Choroid plexus epithelial cell (primary cell): Measurements from ENCODE around the gene MED15.

Experiments
- DNase-seq: peaks from one replicate; pipeline ENCODE4 v3.0.0-alpha.2; 2010; ENCODE audit warnings: low read depth
- H3K4me3 ChIP-seq: 2 replicates; pipeline ENCODE4 v1.5.1; 2011; ENCODE audit warnings: low read depth, mild to moderate bottlenecking, control low read depth, low read length, moderate library complexity
- TF ChIP-seq, protein P1 (sequence below): conservative IDR thresholded peaks from 2 replicates; pipeline ENCODE4 v1.5.1; 2011; ENCODE audit warnings: low read depth, mild to moderate bottlenecking, control low read depth, inconsistent platforms, low read length, moderate library complexity

Gene MED15

DNA sequence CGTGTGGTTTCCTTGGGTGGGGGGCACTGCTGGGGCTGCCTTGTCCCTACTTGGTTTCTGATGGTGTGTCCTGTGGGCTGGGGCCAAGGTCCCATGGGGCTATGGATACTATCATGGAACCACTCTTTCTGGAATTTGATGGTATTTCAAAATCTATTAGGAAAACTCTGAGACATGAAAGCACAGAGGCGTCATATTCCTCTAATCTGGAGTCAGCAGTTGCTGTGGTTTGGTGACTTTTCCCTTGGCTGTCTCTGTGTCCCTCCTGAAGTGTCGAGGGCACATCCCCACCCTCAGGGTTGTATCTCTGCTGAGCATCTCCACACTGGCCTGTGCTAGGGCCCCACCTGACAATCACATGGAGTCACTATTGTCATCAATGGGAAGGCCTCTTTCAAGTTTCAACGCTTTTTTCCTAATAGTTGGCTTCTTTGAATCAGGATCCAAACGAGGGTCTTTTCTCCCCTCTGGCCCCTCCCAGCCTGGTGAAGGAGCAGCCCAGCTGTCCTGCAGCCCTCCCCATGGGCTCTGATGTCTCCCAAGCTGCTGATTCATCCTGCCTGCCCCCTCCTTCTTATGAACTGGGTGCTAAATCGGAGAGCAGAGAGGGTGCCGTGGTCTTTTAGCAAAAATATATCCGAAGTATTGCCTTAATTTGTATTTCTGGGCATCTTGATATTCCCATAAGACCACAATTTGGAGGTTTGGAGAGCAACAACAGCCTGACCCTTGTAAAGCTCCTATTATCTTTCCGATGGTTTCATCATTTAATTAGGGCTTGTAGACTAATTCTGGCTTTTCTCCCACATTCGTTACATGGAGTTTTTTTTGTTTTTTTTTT, 38.5 kb downstream of the MED15 start:
- TF ChIP-seq, protein P1, sequence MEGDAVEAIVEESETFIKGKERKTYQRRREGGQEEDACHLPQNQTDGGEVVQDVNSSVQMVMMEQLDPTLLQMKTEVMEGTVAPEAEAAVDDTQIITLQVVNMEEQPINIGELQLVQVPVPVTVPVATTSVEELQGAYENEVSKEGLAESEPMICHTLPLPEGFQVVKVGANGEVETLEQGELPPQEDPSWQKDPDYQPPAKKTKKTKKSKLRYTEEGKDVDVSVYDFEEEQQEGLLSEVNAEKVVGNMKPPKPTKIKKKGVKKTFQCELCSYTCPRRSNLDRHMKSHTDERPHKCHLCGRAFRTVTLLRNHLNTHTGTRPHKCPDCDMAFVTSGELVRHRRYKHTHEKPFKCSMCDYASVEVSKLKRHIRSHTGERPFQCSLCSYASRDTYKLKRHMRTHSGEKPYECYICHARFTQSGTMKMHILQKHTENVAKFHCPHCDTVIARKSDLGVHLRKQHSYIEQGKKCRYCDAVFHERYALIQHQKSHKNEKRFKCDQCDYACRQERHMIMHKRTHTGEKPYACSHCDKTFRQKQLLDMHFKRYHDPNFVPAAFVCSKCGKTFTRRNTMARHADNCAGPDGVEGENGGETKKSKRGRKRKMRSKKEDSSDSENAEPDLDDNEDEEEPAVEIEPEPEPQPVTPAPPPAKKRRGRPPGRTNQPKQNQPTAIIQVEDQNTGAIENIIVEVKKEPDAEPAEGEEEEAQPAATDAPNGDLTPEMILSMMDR = no peak
- no peak for DNase-seq
- no peak overlapping the region for H3K4me3 ChIP-seq

DNA sequence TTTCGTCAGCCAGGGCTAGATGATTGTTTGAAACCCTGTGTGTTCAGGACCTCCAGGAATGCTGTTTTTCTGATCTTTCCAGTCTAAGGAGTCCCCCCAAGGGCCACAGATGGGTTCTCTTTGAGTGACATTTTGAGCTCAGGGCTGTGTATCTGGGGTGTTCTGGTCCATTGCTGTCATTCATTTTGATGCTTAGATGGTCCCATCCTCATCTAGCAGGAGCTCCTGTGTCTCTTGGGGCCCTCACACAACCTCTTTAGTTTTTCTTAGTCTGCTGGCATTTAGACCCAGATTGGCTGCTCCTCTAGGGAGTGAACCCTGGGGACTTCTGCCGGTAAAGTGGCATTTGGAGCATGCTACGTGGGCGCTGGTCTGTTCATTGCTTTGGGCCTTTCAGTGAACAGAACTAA, 39.1 kb downstream of the MED15 start:
- no peak for DNase-seq
- H3K4me3 ChIP-seq = no peak overlapping the region
- TF ChIP-seq, protein P1 = no peak

DNA sequence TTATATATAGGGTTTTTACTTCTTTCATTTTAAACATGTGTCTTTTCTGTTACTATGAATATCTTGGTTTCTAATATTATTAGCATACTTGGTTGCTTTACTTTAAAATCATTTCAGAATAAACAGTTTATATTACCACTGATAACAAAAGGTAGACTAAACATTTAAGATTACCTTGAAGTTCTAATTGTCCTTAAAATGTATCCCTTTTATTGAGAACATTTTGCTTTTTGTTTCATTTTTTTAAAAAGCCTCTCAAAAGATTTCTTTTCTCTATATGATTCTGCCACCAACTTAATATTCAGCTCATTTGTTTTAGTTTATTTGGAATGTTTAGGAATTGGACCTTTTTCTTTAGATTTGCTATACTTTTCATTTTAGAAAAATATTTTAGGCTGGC, 39.6 kb downstream of the MED15 start:
- no peak overlapping the region for H3K4me3 ChIP-seq
- no peak for DNase-seq
- TF ChIP-seq, protein P1 = no peak

DNA sequence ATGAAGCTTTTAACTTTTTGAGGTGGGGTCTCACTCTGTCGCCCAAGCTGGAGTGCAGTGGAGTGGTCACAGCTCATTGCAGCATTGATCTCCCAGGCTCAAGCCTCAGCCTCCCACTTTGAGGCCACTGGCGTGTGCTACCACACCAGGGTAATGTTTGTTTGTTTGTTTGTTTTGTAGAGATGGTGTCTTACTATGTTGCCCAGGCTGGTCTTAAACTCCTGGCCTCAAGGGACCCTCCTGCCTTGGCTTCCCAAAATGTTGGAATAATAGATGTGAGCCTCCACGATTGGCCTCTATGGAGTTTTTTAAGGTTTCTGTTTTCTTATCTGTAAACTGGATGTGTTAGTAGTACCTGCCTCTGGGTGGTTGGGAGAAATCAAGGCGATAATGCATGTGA, 41.4 kb downstream of the MED15 start:
- no peak overlapping the region for H3K4me3 ChIP-seq
- TF ChIP-seq, protein P1 = no peak
- no peak for DNase-seq

DNA sequence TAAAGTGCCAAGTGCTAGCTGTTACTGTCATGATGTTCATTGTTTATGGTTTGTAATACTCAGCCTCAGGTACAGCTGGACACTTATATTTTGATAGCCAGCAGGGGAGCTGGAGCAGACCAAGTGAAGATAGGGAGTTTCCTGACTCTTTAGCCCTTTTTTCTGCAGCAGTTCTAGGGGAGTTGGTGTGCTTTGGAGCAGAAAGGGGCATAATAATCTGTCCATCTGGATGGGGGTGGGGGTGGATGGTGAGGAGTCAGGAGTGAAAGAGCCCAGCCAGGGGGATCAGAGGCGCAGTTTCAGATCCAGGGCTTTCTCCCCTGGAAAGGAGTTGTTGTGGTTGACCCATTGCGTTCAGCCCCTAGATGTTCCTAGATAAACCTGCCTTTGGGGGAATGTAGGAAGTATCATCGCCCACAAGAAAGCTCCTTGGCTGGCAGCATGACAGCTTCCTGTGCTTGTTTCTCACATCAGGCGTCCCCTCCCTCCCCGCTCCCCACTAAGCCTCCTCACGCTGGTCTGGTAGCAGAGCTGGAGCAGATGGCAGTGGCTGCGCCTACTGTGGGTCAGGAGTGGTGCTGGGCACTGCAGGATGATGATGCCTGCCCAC, 41.9 kb downstream of the MED15 start:
- DNase-seq = peak; percentile 62
- H3K4me3 ChIP-seq = no peak overlapping the region
- TF ChIP-seq, protein P1 = peak; percentile 25

DNA sequence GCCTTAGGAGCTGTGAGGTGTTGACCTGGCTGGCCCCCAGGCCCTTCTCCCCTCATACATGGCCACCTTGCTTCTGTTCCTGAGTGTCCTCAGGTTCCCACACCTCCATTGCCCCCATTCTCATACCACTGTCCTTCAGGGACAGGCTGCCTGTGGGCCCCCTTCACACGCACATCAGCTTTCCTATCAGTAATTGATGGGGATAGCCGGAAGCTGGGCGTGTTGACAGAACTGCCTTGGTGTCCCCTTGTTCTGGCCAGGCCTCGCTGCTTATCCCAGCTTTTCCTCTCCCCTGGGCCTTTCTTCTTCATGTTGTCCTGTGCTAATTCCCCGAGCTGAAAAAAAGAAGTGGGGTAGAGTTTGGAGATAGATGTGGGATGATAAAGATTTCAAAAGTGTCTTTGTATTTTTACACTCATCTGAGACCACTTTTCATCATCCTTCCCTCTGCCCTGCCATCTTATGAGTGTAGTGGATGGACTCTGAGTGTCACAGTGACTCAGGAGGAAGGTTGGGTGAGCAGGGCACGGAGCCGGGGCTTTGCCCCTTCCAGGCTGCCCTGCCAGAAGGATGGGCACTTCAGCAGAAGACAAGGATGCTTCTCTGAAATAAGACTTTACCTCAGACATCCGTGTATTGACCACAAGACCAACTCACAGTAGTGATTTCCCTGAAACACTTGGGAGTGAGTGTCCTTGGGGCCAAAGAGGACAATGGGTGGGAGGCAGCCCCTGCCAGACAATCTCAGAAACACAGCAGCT, 42.8 kb downstream of the MED15 start:
- DNase-seq = no peak
- no peak overlapping the region for H3K4me3 ChIP-seq
- TF ChIP-seq, protein P1 = no peak
